GM12864 (cell line): ENCODE measurements around the gene NLRC5.

Source experiments
- DNase-seq: peaks from one replicate; pipeline ENCODE4 v3.0.0-alpha.2; 2011; ENCODE audit warnings: low read depth
- H3K4me3 ChIP-seq: 2 replicates; pipeline ENCODE4 v1.5.1; 2011; ENCODE audit warnings: mild to moderate bottlenecking, low read depth, low read length, control low read depth
- TF ChIP-seq, protein P1 (sequence below): IDR thresholded peaks from 2 replicates; pipeline ENCODE4 v1.5.1; 2011; ENCODE audit warnings: low read depth, mild to moderate bottlenecking, moderate library complexity, low read length, control low read depth, inconsistent platforms; ENCODE audit errors: missing control alignments

NLRC5 gene

DNA sequence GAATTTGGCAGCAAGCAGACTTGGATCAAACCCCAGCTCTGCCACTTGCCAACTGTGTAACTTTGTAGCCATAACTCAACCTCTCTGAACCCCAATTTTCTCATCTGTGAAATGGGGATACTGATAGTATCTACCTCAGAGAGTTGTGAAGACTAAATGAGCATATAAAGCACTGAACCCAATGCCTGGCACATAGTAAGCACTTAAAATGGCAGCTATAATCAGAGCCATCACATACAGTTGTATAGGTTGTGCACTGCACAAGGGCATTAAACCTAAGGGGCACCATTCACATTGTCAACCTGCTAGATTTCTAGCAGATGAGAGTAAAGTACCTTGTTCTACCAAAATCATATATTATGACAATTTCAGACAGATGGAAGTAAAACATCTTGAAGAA is 92.4 kb downstream of the NLRC5 start:
- no peak overlapping the region for H3K4me3 ChIP-seq
- no peak for DNase-seq
- TF ChIP-seq, protein P1, sequence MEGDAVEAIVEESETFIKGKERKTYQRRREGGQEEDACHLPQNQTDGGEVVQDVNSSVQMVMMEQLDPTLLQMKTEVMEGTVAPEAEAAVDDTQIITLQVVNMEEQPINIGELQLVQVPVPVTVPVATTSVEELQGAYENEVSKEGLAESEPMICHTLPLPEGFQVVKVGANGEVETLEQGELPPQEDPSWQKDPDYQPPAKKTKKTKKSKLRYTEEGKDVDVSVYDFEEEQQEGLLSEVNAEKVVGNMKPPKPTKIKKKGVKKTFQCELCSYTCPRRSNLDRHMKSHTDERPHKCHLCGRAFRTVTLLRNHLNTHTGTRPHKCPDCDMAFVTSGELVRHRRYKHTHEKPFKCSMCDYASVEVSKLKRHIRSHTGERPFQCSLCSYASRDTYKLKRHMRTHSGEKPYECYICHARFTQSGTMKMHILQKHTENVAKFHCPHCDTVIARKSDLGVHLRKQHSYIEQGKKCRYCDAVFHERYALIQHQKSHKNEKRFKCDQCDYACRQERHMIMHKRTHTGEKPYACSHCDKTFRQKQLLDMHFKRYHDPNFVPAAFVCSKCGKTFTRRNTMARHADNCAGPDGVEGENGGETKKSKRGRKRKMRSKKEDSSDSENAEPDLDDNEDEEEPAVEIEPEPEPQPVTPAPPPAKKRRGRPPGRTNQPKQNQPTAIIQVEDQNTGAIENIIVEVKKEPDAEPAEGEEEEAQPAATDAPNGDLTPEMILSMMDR = no peak

DNA sequence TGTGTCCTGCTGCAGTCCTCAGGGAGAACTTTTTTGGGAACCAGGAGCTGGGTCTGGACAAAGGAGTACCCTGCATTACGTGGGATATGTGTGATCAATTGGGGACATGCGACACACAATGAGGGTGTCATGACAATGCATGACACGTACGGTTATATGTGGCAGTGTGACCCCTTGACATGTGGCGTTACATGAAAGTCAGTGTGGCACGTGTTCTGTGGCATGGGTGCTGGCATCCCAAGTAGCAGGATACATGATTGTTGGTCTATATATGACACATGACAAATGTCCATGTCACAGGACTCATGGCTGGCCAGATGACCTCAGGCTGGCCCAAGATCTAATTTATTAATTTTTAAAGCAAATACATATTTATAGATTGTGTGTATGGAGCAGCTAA is 93.3 kb downstream of the NLRC5 start:
- TF ChIP-seq, protein P1 = no peak
- H3K4me3 ChIP-seq = no peak overlapping the region
- DNase-seq = no peak

DNA sequence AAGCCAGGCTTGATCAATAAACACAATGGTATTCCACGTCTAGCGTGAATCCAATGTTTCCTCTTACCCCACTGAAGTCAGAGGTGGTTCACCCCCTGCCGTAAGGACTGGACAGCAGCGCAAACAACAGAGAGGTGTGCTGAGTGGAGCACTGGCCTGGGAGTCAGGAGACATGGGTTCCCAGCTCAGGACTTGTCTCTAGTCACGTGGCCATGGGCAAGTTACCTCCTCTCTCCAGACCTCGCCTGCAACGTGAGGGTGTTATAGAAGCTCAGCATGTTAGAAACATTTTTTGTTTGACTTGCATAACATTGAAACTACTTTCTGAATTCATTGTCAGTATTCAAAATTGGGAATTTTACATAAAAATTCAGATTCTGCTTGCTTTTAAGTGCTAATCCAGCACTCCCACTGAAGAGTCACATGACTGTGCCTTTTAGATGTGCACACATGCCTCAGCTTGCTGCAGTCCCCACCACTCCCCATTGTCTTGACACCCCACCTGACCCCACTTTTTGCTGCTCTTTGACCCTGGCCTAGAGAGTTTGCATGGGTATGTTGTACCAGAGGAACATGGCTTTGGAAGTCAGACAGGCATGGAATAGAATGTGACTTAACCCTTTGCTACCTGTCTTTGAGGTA is 94.2 kb downstream of the NLRC5 start:
- TF ChIP-seq, protein P1 = no peak
- no peak overlapping the region for H3K4me3 ChIP-seq
- no peak for DNase-seq

DNA sequence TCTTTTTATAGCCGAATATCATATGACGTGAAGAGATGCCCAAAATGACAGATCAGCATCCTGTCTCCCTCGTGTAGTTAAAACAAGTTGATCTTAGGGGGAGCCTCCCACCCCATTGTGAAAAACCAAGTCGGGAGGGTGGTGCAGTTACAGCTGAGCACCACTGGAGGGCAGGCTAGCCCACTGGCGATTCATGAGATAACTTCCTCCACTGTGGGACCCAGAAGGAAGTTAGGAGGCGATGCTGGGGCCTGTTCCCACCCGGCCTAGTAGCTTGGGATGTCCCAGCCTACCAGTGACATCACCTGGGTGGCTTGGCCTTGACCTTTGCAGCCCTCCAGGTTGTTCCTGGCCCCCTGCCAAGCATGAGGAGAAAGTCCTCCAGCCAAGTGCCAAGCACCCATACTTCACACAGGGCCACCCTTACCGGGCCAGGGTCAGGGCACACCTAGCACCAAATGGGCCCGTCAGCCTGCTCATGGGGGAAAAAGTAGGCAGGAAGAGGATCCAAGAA is 95.0 kb downstream of the NLRC5 start:
- no peak overlapping the region for H3K4me3 ChIP-seq
- DNase-seq = peak; percentile 48
- TF ChIP-seq, protein P1 = peak; percentile 98

DNA sequence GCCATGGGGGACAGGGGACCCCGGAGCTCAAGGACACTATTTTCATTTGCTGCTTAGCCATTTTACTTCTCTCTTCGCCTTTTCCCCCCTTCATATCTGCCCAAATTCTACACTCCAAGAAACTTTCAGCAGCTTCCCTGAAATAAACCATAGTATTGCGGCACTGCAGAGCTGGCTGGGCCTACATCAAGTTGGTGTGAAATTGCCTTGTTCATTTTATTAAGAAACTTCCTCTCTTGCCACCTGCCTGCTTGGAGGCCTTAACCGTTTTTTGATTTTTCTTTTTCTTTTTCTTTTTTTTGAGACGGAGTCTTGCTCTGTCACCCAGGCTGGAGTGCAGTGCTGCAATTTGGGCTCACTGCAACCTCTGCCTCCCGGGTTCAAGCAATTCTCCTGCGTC is 95.6 kb downstream of the NLRC5 start:
- H3K4me3 ChIP-seq = no peak overlapping the region
- TF ChIP-seq, protein P1 = no peak
- no peak for DNase-seq

DNA sequence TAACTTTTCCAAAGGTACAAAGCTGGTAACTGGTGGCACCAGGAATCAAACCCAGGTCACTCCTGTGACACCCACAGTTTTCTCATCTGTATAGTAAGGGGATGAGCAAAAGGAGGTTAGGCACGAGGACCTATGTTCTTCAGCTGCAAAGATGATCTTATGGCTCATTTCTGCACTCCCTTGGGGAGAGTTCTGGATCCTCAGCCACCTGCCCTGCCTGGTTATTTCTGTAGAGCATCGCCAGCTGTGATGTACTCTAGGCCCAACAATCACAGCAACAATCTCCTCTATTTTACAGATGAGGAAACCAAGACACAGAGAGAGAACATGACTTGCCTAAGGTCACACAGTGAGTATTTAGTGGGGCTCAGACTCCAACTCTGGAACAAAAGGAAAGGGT is 97.6 kb downstream of the NLRC5 start:
- DNase-seq = no peak
- TF ChIP-seq, protein P1 = no peak
- no peak overlapping the region for H3K4me3 ChIP-seq

DNA sequence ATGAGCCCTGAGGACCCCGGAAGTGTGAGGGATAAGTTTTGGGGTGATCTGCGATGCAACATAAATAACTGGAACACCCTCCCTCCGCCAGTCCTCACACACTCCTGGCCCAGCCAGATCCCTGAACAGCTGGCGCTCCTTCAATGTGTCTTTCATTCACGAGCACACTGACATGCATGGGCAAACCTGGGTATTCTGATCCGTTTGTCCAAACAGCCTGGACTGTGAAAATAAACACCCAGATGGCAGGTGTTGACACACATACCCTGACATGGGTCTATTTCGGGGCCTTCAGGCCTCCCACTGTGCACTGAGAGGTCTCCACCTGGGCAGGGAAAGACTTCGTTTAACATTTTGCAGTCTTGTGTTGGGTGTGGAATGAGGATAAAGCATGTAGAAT is 100.0 kb downstream of the NLRC5 start:
- no peak for DNase-seq
- TF ChIP-seq, protein P1 = no peak

More for the DNA sequence above, 100.0 kb downstream of the NLRC5 start:
- no peak overlapping the region for H3K4me3 ChIP-seq
